K562 (cell line): ENCODE results near the gene BBOX1. TPM values are rescaled to one million over a fixed set of nuclear protein-coding genes. Genes with fewer than 3 reads are reported as not detected.

Experiments
- ATAC-seq: fragments of 200-7000 bp; cut with Tn5 transposase; 3 replicates; pipeline ENCODE4 v1.9.1; 2020; ENCODE audit warnings: moderate library complexity
- BruUV-seq: library from RNA; stranded (reverse); fragments of 400-500 nt; replicated peaks from 2 replicates; lab custom pipeline; 2021; lab: Mats Ljungman, UMichigan
- CTCF ChIA-PET: fragments of 300-600 bp; formaldehyde crosslinking; extraction: SDS; loops from one replicate; lab custom pipeline; 2021; ENCODE audit warnings: low intra/inter-chr PET ratio; lab: Yijun Ruan, JAX
- POLR2A ChIA-PET: fragments of 300-600, 350-650 bp; sonication (Branson Sonifier 250); formaldehyde crosslinking; extraction: SDS; loops from one replicate; lab custom pipeline; 2021; ENCODE audit warnings: antibody characterized with exemption, inconsistent platforms; lab: Yijun Ruan, JAX
- DNase-seq, 4 experiments: peaks; one replicate each; pipeline versions ENCODE4 v3.0.0 to v3.0.0-alpha.2; 2011 to 2018; ENCODE audit warnings: low spot score in 3 of 4, mixed read lengths in 3 of 4; ENCODE audit errors: extremely low read depth in 1 of 4
- FAIRE-seq: peaks from 2 replicates; lab custom pipeline; 2011; peaks lifted over from hg19 to GRCh38; lab: Jason Lieb, UNC
- H2AFZ ChIP-seq: 2 replicates; pipeline ENCODE4 v1.6.0; 2011; ENCODE audit warnings: low read depth, low read length, control low read depth, inconsistent platforms
- H3K27ac ChIP-seq: fragments of 200-600 bp; 3 replicates; pipeline ENCODE4 v1.8.0; 2011; ENCODE audit warnings: low read depth, mild to moderate bottlenecking, control low read depth, inconsistent platforms, low read length, moderate library complexity, mixed read lengths; ENCODE audit errors: extremely low read depth
- H3K27me3 ChIP-seq, 2 experiments: fragments of 300-600 bp in 1 of 2; 2 replicates in 1 of 2; 3 replicates in 1 of 2; pipeline versions ENCODE4 v1.6.0 to v1.8.0; 2011; ENCODE audit warnings: inconsistent platforms in 2 of 2, low read length in 2 of 2, mild to moderate bottlenecking in 1 of 2, mixed read lengths in 1 of 2, moderate library complexity in 1 of 2; ENCODE audit not compliant: control insufficient read depth in 2 of 2, insufficient read depth in 2 of 2
- H3K36me3 ChIP-seq: fragments of 300-600 bp; 3 replicates; pipeline ENCODE4 v1.8.0; 2011; ENCODE audit warnings: mild to moderate bottlenecking, low read length, inconsistent platforms; ENCODE audit not compliant: control insufficient read depth, insufficient read depth
- H3K4me1 ChIP-seq, 2 experiments: fragments of 200-600 bp in 1 of 2; replicated peaks in 1 of 2; 2 replicates in 1 of 2; 3 replicates in 1 of 2; pipeline versions ENCODE4 v1.5.1 to v1.8.0; 2011; ENCODE audit warnings: inconsistent platforms in 2 of 2, low read length in 2 of 2, mild to moderate bottlenecking in 1 of 2, mixed read lengths in 1 of 2, moderate library complexity in 1 of 2; ENCODE audit not compliant: control insufficient read depth in 2 of 2, insufficient read depth in 2 of 2
- H3K4me2 ChIP-seq: 2 replicates; pipeline ENCODE4 v1.6.1; 2011; ENCODE audit warnings: low read length, control low read depth, inconsistent platforms, mixed read lengths; ENCODE audit not compliant: insufficient read depth
- H3K4me3 ChIP-seq: fragments of 200-600 bp; sonication (generic), shearing (Covaris generic); 2 replicates; pipeline ENCODE4 v1.5.1; 2016; ENCODE audit warnings: control low read depth, inconsistent platforms
- H3K79me2 ChIP-seq: fragments of 200-600 bp; 3 replicates; pipeline ENCODE4 v1.8.0; 2011; ENCODE audit warnings: low read length, inconsistent platforms; ENCODE audit not compliant: control insufficient read depth, insufficient read depth
- H3K9ac ChIP-seq, 2 experiments: 2 replicates each; pipeline versions ENCODE4 v1.6.0 to v1.6.1; 2011; ENCODE audit warnings: low read depth in 2 of 2, low read length in 2 of 2, control low read depth in 1 of 2, inconsistent platforms in 1 of 2, mild to moderate bottlenecking in 1 of 2, mixed read lengths in 1 of 2; ENCODE audit not compliant: insufficient read depth in 1 of 2
- H3K9me1 ChIP-seq: one replicate; pipeline ENCODE4 v1.6.0; 2011; ENCODE audit warnings: inconsistent platforms, mild to moderate bottlenecking, low read length, moderate library complexity; ENCODE audit not compliant: control insufficient read depth, insufficient read depth
- H3K9me3 ChIP-seq: replicated peaks from 2 replicates; pipeline ENCODE4 v1.5.1; 2011; ENCODE audit warnings: low read depth, low read length, inconsistent platforms; ENCODE audit not compliant: control insufficient read depth, insufficient read depth
- H4K20me1 ChIP-seq: replicated peaks from 2 replicates; pipeline ENCODE4 v1.6.1; 2011; ENCODE audit warnings: low read length, inconsistent platforms, mixed read lengths; ENCODE audit not compliant: control insufficient read depth, insufficient read depth
- ARID3A ChIP-seq: IDR thresholded peaks from 2 replicates; pipeline ENCODE4 v1.6.1; 2012; ENCODE audit warnings: low read depth, low read length, improper control_type of control experiment, borderline replicate concordance
- BCL6 ChIP-seq: fragments of 250-450 bp; sonication (Bioruptor Pico); IDR thresholded peaks from 2 replicates; pipeline ENCODE4 v1.4.0; 2020
- CBFB ChIP-seq: sonication (generic); formaldehyde crosslinking; IDR thresholded peaks from 2 replicates; pipeline ENCODE4 v1.4.0; 2020; ENCODE audit warnings: mild to moderate bottlenecking, missing genetic modification reagents
- CBX2 ChIP-seq: fragments of 200-600 bp; sonication (generic); IDR thresholded peaks from one replicate; pipeline ENCODE4 v1.6.1; 2012; ENCODE audit warnings: mild to moderate bottlenecking, low read length, inconsistent platforms; ENCODE audit not compliant: insufficient read depth, poor library complexity, severe bottlenecking
- HSF4 ChIP-seq: fragments of 250-450 bp; sonication (Bioruptor Pico); IDR thresholded peaks from 2 replicates; pipeline ENCODE4 v2.1.2; 2022; ENCODE audit warnings: mild to moderate bottlenecking, moderate library complexity, borderline replicate concordance
- NFATC3 ChIP-seq: fragments of 450-650 bp; IDR thresholded peaks from 2 replicates; pipeline ENCODE4 v1.6.1; 2017; ENCODE audit warnings: mild to moderate bottlenecking
- ZNF140 ChIP-seq: fragments of 250-450 bp; sonication (Bioruptor Pico); IDR thresholded peaks from 2 replicates; pipeline ENCODE4 v1.8.0; 2021; ENCODE audit warnings: moderate library complexity, mild to moderate bottlenecking, inconsistent platforms
- ZNF3 ChIP-seq: fragments of 250-450 bp; sonication (Bioruptor Pico); IDR thresholded peaks from 2 replicates; pipeline ENCODE4 v1.5.0; 2021; ENCODE audit warnings: mild to moderate bottlenecking, moderate library complexity
- ZNF518B ChIP-seq: fragments of 250-450 bp; sonication (Bioruptor Pico); IDR thresholded peaks from 2 replicates; pipeline ENCODE4 v1.5.0; 2021; ENCODE audit warnings: mild to moderate bottlenecking, moderate library complexity
- ZNF584 ChIP-seq: fragments of 200-800 bp; sonication (Bioruptor generic); IDR thresholded peaks from 2 replicates; pipeline ENCODE4 v1.6.1; 2016; ENCODE audit warnings: low read depth, mild to moderate bottlenecking, missing genetic modification characterization, missing compliant biosample characterization
- WGBS: fragments of 100-300 bp; shearing (Covaris generic); methylation state at CpG from one replicate; pipeline ENCODE4 v1.1.6; 2016; ENCODE audit warnings: low coverage, mixed read lengths; ENCODE audit not compliant: insufficient coverage; ENCODE audit errors: missing lambda C conversion rate; 5-methylcytosine and 5-hydroxymethylcytosine counted together
- in situ Hi-C: fragments of 300-500 bp; cut with MboI; formaldehyde crosslinking; loops from 4 replicates; pipeline ENCODE4 v1.15.0; 2018; ENCODE audit warnings: inconsistent platforms, mixed read lengths
- intact Hi-C: fragments of 100-400 bp; cut with micrococcal nuclease; formaldehyde crosslinking; loops from 2 replicates; pipeline ENCODE4 v1.14.2; 2022
- polyA plus RNA-seq, 8 experiments: library from polyadenylated mRNA; depleted of rRNA in 4 of 8; stranded (reverse) in 5 of 8; unstranded in 3 of 8; fragments of >200 nt; fragmentation: Nextera tagmentation in 2 of 8; fragmentation: Illumina TruSeq in 1 of 8; extraction: Ambion mirVana in 2 of 8; extraction: Trizol in 1 of 8; gene quantifications; 2 replicates each; pipeline versions ENCODE4 v1.2.1 to v1.2.3, GENCODE V29; 2011 to 2014; ENCODE audit warnings: inconsistent platforms in 1 of 8, missing spikeins in 1 of 8
- total RNA-seq, 7 experiments: library from RNA; depleted of rRNA in 6 of 7; stranded (reverse); fragments of >200 nt in 6 of 7; fragmentation: Illumina TruSeq in 2 of 7; extraction: Trizol in 2 of 7; gene quantifications; 2 replicates each; pipeline versions ENCODE4 v1.2.1 to v1.2.3, GENCODE V29; 2011 to 2021; ENCODE audit warnings: low replicate concordance in 1 of 7

The BBOX1 gene
- total and polyA plus RNA-seq, 9 of the 15 experiments (the other 6 are each of a cell fraction or from before 2014, with no cell fraction given), result not detected

GRCh38 chr11:27147916-27148315 is 107.3 kb downstream of the BBOX1 start:
- Histone ChIP-seq H3K27me3 (no peaks in the 10 kb centered on the region), H3K4me2 (no peak overlapping the region), H4K20me1 (no peaks in the 10 kb centered on the region), H2AFZ (no peak overlapping the region), H3K9me1 (no peaks in the 10 kb centered on the region), H3K79me2 (no peaks in the 10 kb centered on the region), H3K9me3 (no peaks in the 10 kb centered on the region), H3K4me1 (no peaks in the 10 kb centered on the region), H3K27ac (no peak overlapping the region), H3K4me3 (no peak overlapping the region), H3K36me3 (no peaks in the 10 kb centered on the region), H3K9ac (no peak overlapping the region)
- ATAC-seq (no peak), DNase-seq (no peak), FAIRE-seq (no peak)
- in situ Hi-C loops, result no loop called here
- intact Hi-C loops, result no loop called here
- no TSS peak for BruUV-seq
- 0% methylated on average over 1 of the region's 1 CpG for WGBS
- CTCF ChIA-PET, result no interaction called here
- POLR2A ChIA-PET, result no interaction called here
- TF ChIP-seq HSF4 (CRISPR knock-in tag), result no peak
- TF ChIP-seq CBFB (CRISPR knock-in tag), result no peak
- no peak for TF ChIP-seq NFATC3
- TF ChIP-seq CBX2, result no peak
- no peak for TF ChIP-seq ZNF3
- TF ChIP-seq ZNF518B (CRISPR knock-in tag), result no peak
- TF ChIP-seq BCL6 (CRISPR knock-in tag), result no peak
- TF ChIP-seq ZNF584 (CRISPR knock-in tag), result no peak
- TF ChIP-seq ZNF140, result no peak
- TF ChIP-seq ARID3A, result no peak
